H9 (cell line): Measurements from ENCODE around the gene ABHD1. TPM values are rescaled to one million over a fixed set of nuclear protein-coding genes. Genes with fewer than 3 reads are reported as not detected.

Experiments used
- DNase-seq: peaks from one replicate; pipeline ENCODE4 v3.0.0-alpha.2; 2017
- H2AFZ ChIP-seq: one replicate; pipeline ENCODE4 v1.6.1; 2013; ENCODE audit warnings: mild to moderate bottlenecking, low read length, control low read depth, moderate library complexity
- H2AK5ac ChIP-seq: 2 replicates; pipeline ENCODE4 v1.6.1; 2013; ENCODE audit warnings: low read length, control low read depth, mixed read lengths; ENCODE audit not compliant: insufficient read length
- H2BK120ac ChIP-seq: one replicate; pipeline ENCODE4 v1.6.1; 2013; ENCODE audit warnings: low read depth, mild to moderate bottlenecking, low read length, control low read depth, inconsistent platforms; ENCODE audit not compliant: poor library complexity, severe bottlenecking
- H2BK12ac ChIP-seq: 2 replicates; pipeline ENCODE4 v1.6.1; 2013; ENCODE audit warnings: low read length, control low read depth, mixed read lengths, low read depth; ENCODE audit not compliant: insufficient read length
- H2BK15ac ChIP-seq: 2 replicates; pipeline ENCODE4 v1.6.1; 2013; ENCODE audit warnings: low read depth, low read length, control low read depth
- H2BK20ac ChIP-seq: one replicate; pipeline ENCODE4 v1.6.1; 2013; ENCODE audit warnings: low read depth, mild to moderate bottlenecking, low read length, control low read depth, inconsistent platforms; ENCODE audit not compliant: poor library complexity, severe bottlenecking
- H2BK5ac ChIP-seq: 2 replicates; pipeline ENCODE4 v1.6.1; 2013; ENCODE audit warnings: low read length, control low read depth, mixed read lengths; ENCODE audit not compliant: insufficient read length
- H3K14ac ChIP-seq: 2 replicates; pipeline ENCODE4 v1.6.1; 2013; ENCODE audit warnings: low read length, control low read depth; ENCODE audit not compliant: insufficient read depth
- H3K18ac ChIP-seq: 2 replicates; pipeline ENCODE4 v1.6.1; 2013; ENCODE audit warnings: low read depth, mild to moderate bottlenecking, mixed read lengths, low read length, control low read depth; ENCODE audit not compliant: insufficient read length
- H3K23ac ChIP-seq: 2 replicates; pipeline ENCODE4 v1.6.1; 2013; ENCODE audit warnings: low read length, control low read depth, mixed read lengths, low read depth; ENCODE audit not compliant: insufficient read length
- H3K23me2 ChIP-seq: 2 replicates; pipeline ENCODE4 v1.6.1; 2013; ENCODE audit warnings: low read depth, mild to moderate bottlenecking, mixed read lengths, low read length, control low read depth; ENCODE audit not compliant: insufficient read length, poor library complexity, severe bottlenecking
- H3K27ac ChIP-seq: 2 replicates; pipeline ENCODE4 v1.5.1; 2013; ENCODE audit warnings: low read length, control low read depth, mixed read lengths, low read depth; ENCODE audit not compliant: insufficient read length
- H3K27me3 ChIP-seq: 2 replicates; pipeline ENCODE4 v1.6.1; 2013; ENCODE audit warnings: low read length, control low read depth, inconsistent platforms; ENCODE audit not compliant: insufficient read depth
- H3K4ac ChIP-seq: 2 replicates; pipeline ENCODE4 v1.6.1; 2013; ENCODE audit warnings: low read depth, mild to moderate bottlenecking, control low read depth, inconsistent platforms, low read length, moderate library complexity
- H3K4me1 ChIP-seq: 2 replicates; pipeline ENCODE4 v1.6.1; 2013; ENCODE audit warnings: low read length, control low read depth, inconsistent platforms; ENCODE audit not compliant: insufficient read depth
- H3K4me2 ChIP-seq: 2 replicates; pipeline ENCODE4 v1.6.1; 2013; ENCODE audit warnings: low read length, control low read depth, mixed read lengths; ENCODE audit not compliant: insufficient read length, insufficient read depth
- H3K56ac ChIP-seq: 2 replicates; pipeline ENCODE4 v1.6.1; 2013; ENCODE audit warnings: low read depth, mild to moderate bottlenecking, mixed read lengths, low read length, control low read depth; ENCODE audit not compliant: insufficient read length
- H3K79me1 ChIP-seq: 2 replicates; pipeline ENCODE4 v1.6.1; 2013; ENCODE audit warnings: low read depth, mild to moderate bottlenecking, moderate library complexity, low read length, control low read depth, inconsistent platforms; ENCODE audit not compliant: insufficient read depth, poor library complexity, severe bottlenecking
- H3K79me2 ChIP-seq: 2 replicates; pipeline ENCODE4 v1.6.1; 2013; ENCODE audit warnings: low read length, control low read depth, inconsistent platforms; ENCODE audit not compliant: insufficient read depth
- H3K9ac ChIP-seq: 2 replicates; pipeline ENCODE4 v1.6.1; 2013; ENCODE audit warnings: low read length, control low read depth, mixed read lengths; ENCODE audit not compliant: insufficient read length; ENCODE audit errors: extremely low read depth
- H3K9me3 ChIP-seq: one replicate; pipeline ENCODE4 v1.6.1; 2013; ENCODE audit warnings: low read depth, low read length, inconsistent platforms; ENCODE audit not compliant: control insufficient read depth
- H3T11ph ChIP-seq: one replicate; pipeline ENCODE4 v1.6.1; 2013; ENCODE audit warnings: mild to moderate bottlenecking, low read length, control low read depth, inconsistent platforms
- H4K20me1 ChIP-seq: one replicate; pipeline ENCODE4 v1.6.1; 2013; ENCODE audit not compliant: control insufficient read depth, insufficient read length, insufficient read depth
- H4K5ac ChIP-seq: 2 replicates; pipeline ENCODE4 v1.6.1; 2013; ENCODE audit warnings: low read depth, mild to moderate bottlenecking, mixed read lengths, low read length, control low read depth; ENCODE audit not compliant: insufficient read length
- H4K8ac ChIP-seq: replicated peaks from 2 replicates; pipeline ENCODE4 v1.6.1; 2013; ENCODE audit warnings: low read length, control low read depth, mixed read lengths, low read depth; ENCODE audit not compliant: insufficient read length
- H4K91ac ChIP-seq: 2 replicates; pipeline ENCODE4 v1.6.1; 2013; ENCODE audit warnings: low read depth, mild to moderate bottlenecking, moderate library complexity, mixed read lengths, low read length, control low read depth; ENCODE audit not compliant: insufficient read length
- H3K27ac Mint-ChIP-seq, 3 experiments: 2 replicates in 2 of 3; 3 replicates in 1 of 3; pipeline ENCODE4 v1.8.0; 2020 to 2021; ENCODE audit warnings: mixed read lengths in 3 of 3, mild to moderate bottlenecking in 1 of 3, moderate library complexity in 1 of 3
- H3K27me3 Mint-ChIP-seq: 2 replicates; pipeline ENCODE4 v1.8.0; 2021; ENCODE audit warnings: low read depth, mild to moderate bottlenecking, moderate library complexity, mixed read lengths
- H3K36me3 Mint-ChIP-seq, 3 experiments: 2 replicates in 2 of 3; 3 replicates in 1 of 3; pipeline ENCODE4 v1.8.0; 2020 to 2021; ENCODE audit warnings: low read depth in 3 of 3, mixed read lengths in 3 of 3; ENCODE audit not compliant: insufficient read depth in 1 of 3
- H3K4me1 Mint-ChIP-seq, 2 experiments: 2 replicates each; pipeline ENCODE4 v1.8.0; 2020; ENCODE audit warnings: mixed read lengths in 2 of 2
- H3K4me3 Mint-ChIP-seq, 2 experiments: 2 replicates in 1 of 2; 3 replicates in 1 of 2; pipeline ENCODE4 v1.8.0; 2020 to 2021; ENCODE audit warnings: mild to moderate bottlenecking in 2 of 2, mixed read lengths in 2 of 2, moderate library complexity in 1 of 2
- H3K9me3 Mint-ChIP-seq, 2 experiments: 2 replicates in 1 of 2; 3 replicates in 1 of 2; pipeline ENCODE4 v1.8.0; 2020; ENCODE audit warnings: mild to moderate bottlenecking in 2 of 2, mixed read lengths in 2 of 2, moderate library complexity in 1 of 2
- CTCF ChIP-seq: fragments of 200-600 bp; sonication (generic); conservative IDR thresholded peaks from 3 replicates; pipeline ENCODE4 v1.8.0; 2021; ENCODE audit warnings: antibody characterized with exemption, mild to moderate bottlenecking
- WGBS: extraction: QIAGEN DNeasy Blood & Tissue Kit; methylation state at CpG from one replicate; pipeline ENCODE4 v1.1.7; 2013; ENCODE audit warnings: missing lambda C conversion rate, low lambda C conversion rate, mixed read lengths; ENCODE audit not compliant: insufficient read length; ENCODE audit errors: extremely low coverage; 5-methylcytosine and 5-hydroxymethylcytosine counted together
- total RNA-seq: library from RNA; stranded (reverse); gene quantifications from 2 replicates; pipeline ENCODE4 v1.2.1, GENCODE V29; 2021

The ABHD1 gene
- total RNA-seq, 1 experiment from 2014 or later, result 0.31 TPM

GRCh38 chr2:27094353-27094984 lies 29.1 kb upstream of the ABHD1 start:
- no peak overlapping the region for H2BK20ac ChIP-seq
- no peak overlapping the region for H3K56ac ChIP-seq
- H4K8ac ChIP-seq, result no peak overlapping the region
- H3K14ac ChIP-seq, result no peak overlapping the region
- H3K9me3 Mint-ChIP-seq, result no peaks in the 10 kb centered on the region; a peak in 1 of 5 replicates
- H3K4me3 Mint-ChIP-seq, result no peak overlapping the region
- no peaks in the 10 kb centered on the region for H3K4me1 ChIP-seq
- no peak overlapping the region for H2AK5ac ChIP-seq
- no peaks in the 10 kb centered on the region for H3K79me2 ChIP-seq
- no peak overlapping the region for H3K4ac ChIP-seq
- H2BK12ac ChIP-seq, result no peak overlapping the region
- no peak overlapping the region for H2BK120ac ChIP-seq
- H4K20me1 ChIP-seq, result peaks cover 3% of the 10 kb centered on the region
- H3K4me2 ChIP-seq, result no peak overlapping the region
- peaks cover 8 to 10% of the 10 kb centered on the region in 2 experiments for H3K4me1 Mint-ChIP-seq
- no peaks in the 10 kb centered on the region; a peak in 2 of 7 replicates for H3K36me3 Mint-ChIP-seq
- no peak for DNase-seq
- no peak overlapping the region for H3T11ph ChIP-seq
- no peaks in the 10 kb centered on the region for H3K9me3 ChIP-seq
- no peaks in the 10 kb centered on the region for H3K27me3 ChIP-seq
- no peaks in the 10 kb centered on the region for H3K79me1 ChIP-seq
- peak overlapping the region in 1 of 3 experiments; percentile 91; a peak in 2 of 7 replicates for H3K27ac Mint-ChIP-seq
- no peak overlapping the region for H4K5ac ChIP-seq
- H4K91ac ChIP-seq, result no peak overlapping the region
- no peaks in the 10 kb centered on the region for H3K23me2 ChIP-seq
- H3K23ac ChIP-seq, result no peak overlapping the region
- no CpG with 5 or more reads among the region's 24 CpGs for WGBS
- no peak overlapping the region for H2AFZ ChIP-seq
- H3K9ac ChIP-seq, result no peak overlapping the region
- no peak overlapping the region for H3K18ac ChIP-seq
- no peak overlapping the region for H2BK5ac ChIP-seq
- H3K27me3 Mint-ChIP-seq, result no peaks in the 10 kb centered on the region
- H2BK15ac ChIP-seq, result no peak overlapping the region
- no peak for TF ChIP-seq CTCF
- H3K27ac ChIP-seq, result no peak overlapping the region
